ENCODE measurements around the gene RAB27A. TPM values are rescaled to one million over a fixed set of nuclear protein-coding genes. Genes with fewer than 3 reads are reported as not detected.

Gene RAB27A
- total RNA-seq, 1 experiment from 2014 or later = 8.0 TPM

GRCh38 chr15:55186331-55186730 is 103.3 kb downstream of the RAB27A start:
- Histone ChIP-seq H3K27ac (ENCODE audit: low read length) (no peak overlapping the region), H3K4me3 (ENCODE audit: low read depth in 2 of 2, low read length in 2 of 2) (no peak overlapping the region), H3K36me3 (ENCODE audit: control insufficient read depth, insufficient read depth, low read length) (peaks cover 66% of the 10 kb centered on the region), H3K9me3 (ENCODE audit: control insufficient read depth, insufficient read depth, low read depth, low read length) (no peaks in the 10 kb centered on the region), H3K27me3 (ENCODE audit: control insufficient read depth, insufficient read depth, low read length) (no peaks in the 10 kb centered on the region), H3K4me1 (ENCODE audit: control insufficient read depth, insufficient read depth, low read length) (0 out of 2 replicates have a peak, but pooled peaks cover 3% of the 10 kb centered on the region)
- intact Hi-C loops (cut with micrococcal nuclease; ENCODE audit: unreplicated experiment) = no loop called here
- DNase-seq (ENCODE audit: low read depth, low spot score) (no peak), ATAC-seq (no peak)
- TF ChIP-seq SIN3A (IDR thresholded peaks at IDR 0.05; ENCODE audit: borderline replicate concordance, insufficient read depth, low read depth, low read length) (no peak), TCF7L2 (IDR thresholded peaks at IDR 0.05; ENCODE audit: low read depth, low read length) (no peak), POLR2AphosphoS5 (IDR thresholded peaks at IDR 0.05; ENCODE audit: low read depth, low read length) (no peak)
- TF ChIP-seq, protein P1, sequence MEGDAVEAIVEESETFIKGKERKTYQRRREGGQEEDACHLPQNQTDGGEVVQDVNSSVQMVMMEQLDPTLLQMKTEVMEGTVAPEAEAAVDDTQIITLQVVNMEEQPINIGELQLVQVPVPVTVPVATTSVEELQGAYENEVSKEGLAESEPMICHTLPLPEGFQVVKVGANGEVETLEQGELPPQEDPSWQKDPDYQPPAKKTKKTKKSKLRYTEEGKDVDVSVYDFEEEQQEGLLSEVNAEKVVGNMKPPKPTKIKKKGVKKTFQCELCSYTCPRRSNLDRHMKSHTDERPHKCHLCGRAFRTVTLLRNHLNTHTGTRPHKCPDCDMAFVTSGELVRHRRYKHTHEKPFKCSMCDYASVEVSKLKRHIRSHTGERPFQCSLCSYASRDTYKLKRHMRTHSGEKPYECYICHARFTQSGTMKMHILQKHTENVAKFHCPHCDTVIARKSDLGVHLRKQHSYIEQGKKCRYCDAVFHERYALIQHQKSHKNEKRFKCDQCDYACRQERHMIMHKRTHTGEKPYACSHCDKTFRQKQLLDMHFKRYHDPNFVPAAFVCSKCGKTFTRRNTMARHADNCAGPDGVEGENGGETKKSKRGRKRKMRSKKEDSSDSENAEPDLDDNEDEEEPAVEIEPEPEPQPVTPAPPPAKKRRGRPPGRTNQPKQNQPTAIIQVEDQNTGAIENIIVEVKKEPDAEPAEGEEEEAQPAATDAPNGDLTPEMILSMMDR (IDR thresholded peaks at IDR 0.05) = no peak
- TF ChIP-seq, protein P2, sequence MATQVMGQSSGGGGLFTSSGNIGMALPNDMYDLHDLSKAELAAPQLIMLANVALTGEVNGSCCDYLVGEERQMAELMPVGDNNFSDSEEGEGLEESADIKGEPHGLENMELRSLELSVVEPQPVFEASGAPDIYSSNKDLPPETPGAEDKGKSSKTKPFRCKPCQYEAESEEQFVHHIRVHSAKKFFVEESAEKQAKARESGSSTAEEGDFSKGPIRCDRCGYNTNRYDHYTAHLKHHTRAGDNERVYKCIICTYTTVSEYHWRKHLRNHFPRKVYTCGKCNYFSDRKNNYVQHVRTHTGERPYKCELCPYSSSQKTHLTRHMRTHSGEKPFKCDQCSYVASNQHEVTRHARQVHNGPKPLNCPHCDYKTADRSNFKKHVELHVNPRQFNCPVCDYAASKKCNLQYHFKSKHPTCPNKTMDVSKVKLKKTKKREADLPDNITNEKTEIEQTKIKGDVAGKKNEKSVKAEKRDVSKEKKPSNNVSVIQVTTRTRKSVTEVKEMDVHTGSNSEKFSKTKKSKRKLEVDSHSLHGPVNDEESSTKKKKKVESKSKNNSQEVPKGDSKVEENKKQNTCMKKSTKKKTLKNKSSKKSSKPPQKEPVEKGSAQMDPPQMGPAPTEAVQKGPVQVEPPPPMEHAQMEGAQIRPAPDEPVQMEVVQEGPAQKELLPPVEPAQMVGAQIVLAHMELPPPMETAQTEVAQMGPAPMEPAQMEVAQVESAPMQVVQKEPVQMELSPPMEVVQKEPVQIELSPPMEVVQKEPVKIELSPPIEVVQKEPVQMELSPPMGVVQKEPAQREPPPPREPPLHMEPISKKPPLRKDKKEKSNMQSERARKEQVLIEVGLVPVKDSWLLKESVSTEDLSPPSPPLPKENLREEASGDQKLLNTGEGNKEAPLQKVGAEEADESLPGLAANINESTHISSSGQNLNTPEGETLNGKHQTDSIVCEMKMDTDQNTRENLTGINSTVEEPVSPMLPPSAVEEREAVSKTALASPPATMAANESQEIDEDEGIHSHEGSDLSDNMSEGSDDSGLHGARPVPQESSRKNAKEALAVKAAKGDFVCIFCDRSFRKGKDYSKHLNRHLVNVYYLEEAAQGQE (IDR thresholded peaks at IDR 0.05; ENCODE audit: insufficient read depth in 1 of 2, low read depth in 2 of 2, low read length in 1 of 2) = no peak
- in situ Hi-C loops (cut with HindIII; ENCODE audit: low pct_unique_long_range_greater_than_20kb, low sequenced_read_pairs) = no loop called here
- ChIA-PET CTCF (interaction anchor here (0.8 kb wide), 1 partner anchor 78 kb away, joined by 5 read pairs; no protein-coding TSS in a partner anchor), POLR2A (no interaction called here)
- no TSS peak for BruUV-seq (replicated peaks)

DNA sequence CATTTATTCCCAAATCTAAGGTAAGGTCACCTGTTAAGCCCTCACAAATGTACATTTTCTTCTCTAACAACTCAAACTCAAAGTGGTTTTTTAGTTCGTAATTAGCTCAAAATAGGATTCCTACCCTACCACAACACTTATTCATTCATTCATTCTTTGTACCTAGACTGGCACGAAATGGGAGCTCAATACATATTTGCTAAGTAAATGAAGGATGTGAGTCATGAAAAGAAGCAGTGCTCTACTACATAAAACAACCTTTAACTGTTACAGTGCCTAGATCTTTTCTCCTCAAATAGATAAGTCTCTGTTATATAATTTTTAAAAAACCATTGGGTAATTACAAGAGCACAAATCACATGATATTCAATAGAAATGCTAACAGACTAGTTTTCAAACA is 105.9 kb downstream of the RAB27A start:
- intact Hi-C loops (cut with micrococcal nuclease; ENCODE audit: unreplicated experiment) = no loop called here
- peaks cover 60% of the 10 kb centered on the region for H3K36me3 ChIP-seq (ENCODE audit: control insufficient read depth, insufficient read depth, low read length)

More for the DNA sequence above, 105.9 kb downstream of the RAB27A start:
- DNase-seq (ENCODE audit: low read depth, low spot score) (no peak), ATAC-seq (no peak)
- H3K9me3 ChIP-seq (ENCODE audit: control insufficient read depth, insufficient read depth, low read depth, low read length) = no peaks in the 10 kb centered on the region
- BruUV-seq (replicated peaks) = no TSS peak
- ChIA-PET CTCF (no interaction called here), POLR2A (no interaction called here)
- TF ChIP-seq POLR2AphosphoS5 (IDR thresholded peaks at IDR 0.05; ENCODE audit: low read depth, low read length) (no peak), SIN3A (IDR thresholded peaks at IDR 0.05; ENCODE audit: borderline replicate concordance, insufficient read depth, low read depth, low read length) (no peak), TCF7L2 (IDR thresholded peaks at IDR 0.05; ENCODE audit: low read depth, low read length) (no peak)
- TF ChIP-seq, protein P2 (IDR thresholded peaks at IDR 0.05; ENCODE audit: insufficient read depth in 1 of 2, low read depth in 2 of 2, low read length in 1 of 2) = no peak
- TF ChIP-seq, protein P1 (IDR thresholded peaks at IDR 0.05) = no peak
- H3K27me3 ChIP-seq (ENCODE audit: control insufficient read depth, insufficient read depth, low read length) = no peaks in the 10 kb centered on the region
- H3K4me3 ChIP-seq (ENCODE audit: low read depth in 2 of 2, low read length in 2 of 2) = no peak overlapping the region
- in situ Hi-C loops (cut with HindIII; ENCODE audit: low pct_unique_long_range_greater_than_20kb, low sequenced_read_pairs) = no loop called here
- H3K27ac ChIP-seq (ENCODE audit: low read length) = no peak overlapping the region
- 0 out of 2 replicates have a peak, but pooled peaks cover 3% of the 10 kb centered on the region for H3K4me1 ChIP-seq (ENCODE audit: control insufficient read depth, insufficient read depth, low read length)
